GM21526 (cell line): Measurements from ENCODE around the gene HYKK.
"Not testable (repeated sequence)": the region's sequence is repeated elsewhere in the genome, so short reads cannot be mapped to it uniquely, and the experiment has no call there.

Experiments used
- ATAC-seq: cut with Tn5 transposase; IDR thresholded peaks from one replicate; pipeline ENCODE4 v1.9.1; 2021; ENCODE audit warnings: moderate library complexity; ENCODE audit not compliant: unreplicated experiment, low FRiP score

HYKK gene

DNA sequence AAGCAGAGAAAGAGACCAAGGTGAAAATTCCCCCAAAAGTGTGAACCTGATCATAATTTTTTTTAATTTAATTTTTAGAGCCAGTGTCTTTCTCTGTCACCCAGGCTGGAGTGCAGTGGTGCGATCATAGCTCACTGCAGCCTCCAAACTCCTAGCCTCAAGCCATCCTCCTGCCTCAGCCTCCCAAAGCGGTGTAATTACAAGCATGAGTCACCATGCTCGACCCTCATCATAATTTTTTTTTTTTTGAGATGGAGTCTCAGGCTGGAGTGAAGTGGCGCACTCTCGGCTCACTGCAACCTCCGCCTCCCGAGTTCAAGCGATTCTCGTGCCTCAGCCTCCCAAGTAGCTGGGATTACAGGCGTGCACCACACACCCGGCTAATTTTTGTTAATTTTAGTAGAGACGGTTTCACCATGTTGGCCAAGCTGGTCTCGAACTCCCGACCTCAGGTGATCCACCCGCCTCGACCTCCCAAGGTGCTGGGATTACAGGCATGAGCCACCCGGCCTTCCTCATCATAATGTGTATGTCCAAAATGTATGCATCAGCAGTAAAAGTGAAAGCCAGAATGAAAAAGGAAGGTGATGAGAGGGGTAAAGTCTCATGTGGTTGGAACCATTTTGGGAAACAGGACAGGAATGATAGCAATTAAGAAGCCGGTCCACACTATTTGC lies 32.2 kb downstream of the HYKK start:
- not testable (repeated sequence) for ATAC-seq

DNA sequence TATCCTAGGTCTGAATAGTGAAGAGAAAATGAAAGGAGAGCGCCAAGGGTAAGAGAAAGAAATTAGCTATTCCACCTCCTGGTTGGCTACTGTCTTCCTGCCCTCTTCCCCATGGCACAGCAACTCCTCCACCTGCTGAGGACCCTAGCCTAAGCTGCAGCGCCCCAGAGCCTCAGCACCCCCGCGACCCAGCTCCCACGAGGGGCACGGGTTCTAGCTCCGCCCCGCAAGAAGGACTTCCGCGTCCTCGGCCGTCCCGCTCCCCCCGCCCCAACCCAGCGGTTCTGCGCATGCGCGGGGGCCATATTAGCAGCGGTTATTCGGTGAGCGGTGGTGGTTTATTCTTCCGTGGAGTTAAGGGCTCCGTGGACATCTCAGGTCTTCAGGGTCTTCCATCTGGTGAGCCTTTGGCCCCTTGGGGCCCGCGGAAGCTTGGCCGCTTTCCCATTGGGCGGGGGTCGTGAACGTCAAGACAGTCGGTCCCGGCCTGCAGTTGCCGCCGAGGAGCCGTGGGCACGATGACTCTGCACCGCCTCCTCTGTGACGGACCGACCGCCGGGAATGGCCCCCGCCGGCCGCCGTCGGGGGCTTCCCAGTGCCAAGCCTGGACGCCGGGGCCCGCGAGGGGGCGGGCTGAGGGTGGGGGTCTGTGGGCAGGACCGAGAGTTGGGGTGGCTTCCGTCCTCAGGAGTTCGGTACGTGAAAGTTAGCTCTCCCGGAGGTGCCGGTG lies 32.9 kb downstream of the HYKK start, which contains the start of gene PSMA4:
Gene PSMA4 (plus strand): TSS at position 304 of the 730 bp plus-strand sequence. CDS start 1,484 bp downstream, outside the sequence.
- ATAC-seq: peak; percentile 67

- no peak for ATAC-seq
Observed at GRCh38 chr15:78540871-78541743, 33.7 kb downstream of the HYKK start.

- ATAC-seq: no peak
Observed at GRCh38 chr15:78541744-78542034, 34.3 kb downstream of the HYKK start.

GRCh38 chr15:78542647-78543046 lies 35.3 kb downstream of the HYKK start:
- no peak for ATAC-seq

DNA sequence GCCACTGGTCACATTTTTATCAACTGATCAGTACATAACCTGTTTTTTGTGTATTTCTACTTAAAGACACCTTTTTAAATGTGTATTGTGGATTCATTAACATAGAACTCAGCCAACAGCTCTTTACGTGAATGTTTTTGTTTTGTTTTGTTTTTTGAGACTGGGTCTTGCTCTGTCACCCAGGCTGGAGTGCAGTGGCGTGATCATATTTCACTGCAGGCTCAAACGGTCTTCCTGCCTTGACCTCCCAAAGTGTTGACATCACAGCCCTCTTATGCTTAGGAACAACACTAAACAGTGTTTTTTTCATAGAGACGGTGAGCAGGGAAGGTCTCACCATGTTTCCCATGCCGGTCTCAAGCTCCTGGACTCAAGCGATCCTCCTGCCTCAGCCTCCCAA lies 42.8 kb downstream of the HYKK start:
- ATAC-seq: no peak

GRCh38 chr15:78550815-78551214 lies 43.4 kb downstream of the HYKK start:
- no peak for ATAC-seq

DNA sequence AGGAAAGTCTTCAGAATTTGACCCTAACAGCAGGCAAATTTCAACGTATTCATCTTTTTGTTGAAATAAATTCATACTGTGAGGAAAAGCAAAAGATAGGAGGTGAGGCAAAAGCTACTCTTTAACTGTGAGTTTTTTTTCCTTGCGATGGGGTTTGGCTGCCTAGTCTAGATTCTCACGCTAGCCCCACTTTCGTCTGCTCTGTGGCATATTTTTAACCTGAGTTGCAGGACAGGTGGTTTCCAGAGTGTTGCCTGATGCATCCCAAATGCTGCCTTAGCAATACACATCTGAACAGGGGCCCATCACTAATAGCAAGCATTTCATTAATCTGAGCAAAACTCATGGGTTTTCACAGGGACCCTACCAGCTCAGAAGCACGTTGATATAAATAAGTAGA lies 44.5 kb downstream of the HYKK start:
- ATAC-seq: no peak

DNA sequence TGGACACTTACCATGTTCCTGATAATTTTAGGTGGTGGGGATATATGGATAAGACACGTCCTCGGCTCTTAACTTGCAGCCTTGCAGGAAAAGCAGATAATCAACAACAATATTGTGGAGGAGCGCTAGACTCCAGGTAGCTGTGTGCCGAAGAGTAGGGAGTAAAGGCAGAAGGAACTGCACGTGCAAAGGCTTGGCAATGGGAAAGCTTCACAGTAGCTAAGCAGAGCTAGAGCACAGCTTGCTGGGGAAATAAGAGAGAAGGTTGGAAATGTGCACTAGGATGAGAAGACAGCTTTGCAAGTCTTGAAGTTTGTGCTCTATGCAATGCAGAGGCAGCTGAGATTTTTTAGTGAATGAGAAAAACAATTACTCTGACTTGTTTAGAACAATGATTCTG lies 45.2 kb downstream of the HYKK start:
- ATAC-seq: no peak

GRCh38 chr15:78560201-78560600 lies 52.8 kb downstream of the HYKK start:
- not testable (repeated sequence) for ATAC-seq

DNA sequence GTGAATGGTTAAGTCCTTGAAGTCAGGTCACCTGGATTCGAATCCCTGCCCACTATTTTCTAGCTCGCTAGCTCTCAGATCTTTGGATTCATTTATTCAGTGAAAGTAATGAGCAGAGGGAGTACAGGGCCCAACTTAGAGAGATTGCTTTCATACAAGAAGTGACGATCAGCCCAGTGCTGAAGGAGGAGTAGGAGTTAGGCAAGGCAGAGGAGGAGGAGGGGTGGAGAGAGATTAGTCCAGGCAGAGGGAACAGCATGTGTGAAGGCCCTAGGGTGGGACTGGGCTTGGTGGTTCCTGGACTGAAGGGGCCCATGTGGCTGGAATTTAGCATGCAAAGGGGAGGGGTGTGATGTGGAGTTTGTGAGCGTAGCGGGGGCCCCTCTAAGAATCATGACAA lies 54.1 kb downstream of the HYKK start:
- no peak for ATAC-seq

DNA sequence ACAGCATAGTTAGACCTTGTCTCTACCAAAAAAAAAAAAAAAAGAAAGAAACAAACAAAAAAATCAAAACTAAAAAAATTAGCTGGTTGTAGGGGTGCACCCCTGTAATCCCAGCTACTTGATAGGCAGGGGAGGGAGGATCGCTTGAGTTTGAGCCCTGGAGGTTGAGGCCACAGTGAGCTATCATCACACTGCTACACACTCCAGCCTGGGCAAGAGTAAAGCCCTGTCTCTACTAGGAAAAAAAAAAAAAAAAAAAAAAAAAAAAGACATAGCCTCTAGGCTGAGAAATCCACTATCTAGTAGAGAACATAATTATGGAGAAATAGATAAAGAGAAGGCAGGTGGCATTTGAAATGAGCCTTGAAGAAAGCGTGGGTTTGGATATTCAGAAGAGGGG lies 55.7 kb downstream of the HYKK start:
- ATAC-seq: no peak

GRCh38 chr15:78564743-78565096 lies 57.3 kb downstream of the HYKK start:
- no peak for ATAC-seq

DNA sequence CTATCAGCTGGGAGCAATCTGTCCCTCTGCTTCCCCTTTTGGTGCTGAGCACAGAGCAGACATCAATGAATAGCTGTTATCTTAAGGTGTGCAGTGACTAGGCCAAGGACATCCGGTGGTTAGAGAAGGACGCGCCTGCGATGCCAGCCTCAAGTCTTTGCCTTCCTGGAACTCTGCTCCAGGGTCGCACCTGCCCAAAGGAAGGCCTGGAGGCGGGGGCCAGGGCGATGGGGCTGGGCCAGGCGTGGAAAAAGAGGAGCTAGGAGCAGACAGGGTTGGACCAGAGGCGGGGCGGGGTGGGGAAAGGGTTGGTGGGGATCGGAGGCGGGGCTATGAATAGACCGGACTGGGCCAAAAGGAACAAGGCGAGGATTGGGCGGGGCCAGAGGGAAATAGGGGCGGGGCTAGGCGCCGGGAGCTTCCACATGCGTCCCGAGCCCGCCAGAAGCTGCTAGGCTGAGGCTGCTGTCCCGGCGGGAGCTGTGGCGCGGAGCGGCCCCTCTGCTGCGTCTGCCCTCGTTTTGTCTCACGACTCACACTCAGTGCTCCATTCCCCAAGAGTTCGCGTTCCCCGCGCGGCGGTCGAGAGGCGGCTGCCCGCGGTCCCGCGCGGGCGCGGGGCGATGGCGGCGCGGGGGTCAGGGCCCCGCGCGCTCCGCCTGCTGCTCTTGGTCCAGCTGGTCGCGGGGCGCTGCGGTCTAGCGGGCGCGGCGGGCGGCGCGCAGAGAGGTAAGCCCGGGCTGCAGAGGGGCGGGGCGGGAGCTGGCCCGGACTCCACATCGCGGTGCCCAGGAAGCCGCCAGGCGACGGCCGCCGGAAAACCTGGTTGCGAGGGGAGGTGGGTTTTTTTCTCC lies 57.9 kb downstream of the HYKK start, which contains the start of gene CHRNA5:
Gene CHRNA5 (plus strand): TSS at position 424 of the 854 bp plus-strand sequence. CDS start 200 bp downstream, at position 624.
- no peak for ATAC-seq

DNA sequence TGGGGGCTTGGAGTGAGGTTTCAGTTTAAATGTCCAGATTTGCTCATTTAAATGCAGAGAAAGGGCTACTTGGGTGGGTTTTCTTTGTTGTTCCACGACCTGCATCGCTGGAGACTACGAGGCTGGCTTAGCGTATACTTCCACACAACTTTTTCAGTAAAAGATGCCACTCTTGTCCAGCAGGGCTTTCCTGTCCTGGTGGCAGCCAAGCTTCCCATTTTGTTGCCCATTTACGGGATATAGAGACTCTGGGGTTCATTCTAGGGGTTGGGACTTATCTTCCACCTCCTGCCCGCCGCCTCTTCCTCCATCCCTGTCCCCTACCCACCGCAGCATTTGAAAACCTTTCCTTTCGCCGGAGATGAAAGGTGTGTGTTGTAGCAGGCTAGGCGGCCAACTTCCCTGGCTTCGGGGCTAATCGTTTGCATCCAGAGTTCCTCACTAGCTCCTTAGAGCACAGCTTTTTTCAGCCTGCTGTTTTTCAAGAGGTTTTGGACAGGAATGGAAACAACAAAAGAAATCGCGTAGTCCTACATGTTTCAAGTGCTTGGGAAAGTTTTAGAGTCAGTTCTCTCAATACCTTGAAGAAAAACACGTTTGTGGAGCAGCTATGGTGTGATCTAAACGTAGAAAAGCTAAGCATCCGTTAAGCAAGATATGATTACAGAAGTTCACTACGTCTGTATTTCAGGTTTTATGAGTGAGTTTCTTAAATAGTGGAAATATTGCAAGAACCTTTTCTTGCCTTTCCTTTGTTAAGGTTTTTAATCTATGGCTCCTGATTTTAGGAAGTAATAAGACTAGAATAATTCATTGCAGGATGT lies 58.8 kb downstream of the HYKK start:
- ATAC-seq: no peak

GRCh38 chr15:78567531-78567930 lies 60.2 kb downstream of the HYKK start:
- no peak for ATAC-seq

- no peak for ATAC-seq
Observed at GRCh38 chr15:78570710-78571109, 63.3 kb downstream of the HYKK start.

GRCh38 chr15:78571382-78571781 lies 64.0 kb downstream of the HYKK start:
- ATAC-seq: no peak

GRCh38 chr15:78573416-78573815 lies 66.0 kb downstream of the HYKK start:
- ATAC-seq: no peak

DNA sequence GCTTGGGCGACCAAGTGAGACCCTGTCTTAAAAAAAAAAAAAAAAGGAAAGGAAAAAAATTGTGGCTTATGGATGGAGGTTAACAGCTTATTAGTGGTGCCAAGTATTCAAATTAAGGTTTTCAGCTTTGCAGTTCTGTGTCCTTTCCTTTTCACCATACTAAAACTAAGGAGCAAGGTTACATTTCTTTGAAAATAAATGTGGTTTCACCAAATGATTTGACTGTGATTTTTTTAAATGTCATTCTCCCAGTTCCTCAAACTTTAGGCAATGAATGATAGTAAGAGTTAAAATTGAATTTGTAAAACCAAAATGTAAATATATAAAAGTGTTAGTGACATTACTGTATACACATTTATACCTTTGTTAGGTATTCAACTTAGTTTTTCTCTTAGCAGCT lies 67.6 kb downstream of the HYKK start:
- ATAC-seq: no peak
